GM19397 (cell line): Measurements from ENCODE around the gene PRDX1.
"Not testable (repeated sequence)": the region's sequence is repeated elsewhere in the genome, so short reads cannot be mapped to it uniquely, and the experiment has no call there.

Experiments
- ATAC-seq: cut with Tn5 transposase; IDR thresholded peaks from one replicate; pipeline ENCODE4 v1.9.1; 2021; ENCODE audit warnings: mild to moderate bottlenecking, moderate library complexity; ENCODE audit not compliant: unreplicated experiment

Gene PRDX1

DNA sequence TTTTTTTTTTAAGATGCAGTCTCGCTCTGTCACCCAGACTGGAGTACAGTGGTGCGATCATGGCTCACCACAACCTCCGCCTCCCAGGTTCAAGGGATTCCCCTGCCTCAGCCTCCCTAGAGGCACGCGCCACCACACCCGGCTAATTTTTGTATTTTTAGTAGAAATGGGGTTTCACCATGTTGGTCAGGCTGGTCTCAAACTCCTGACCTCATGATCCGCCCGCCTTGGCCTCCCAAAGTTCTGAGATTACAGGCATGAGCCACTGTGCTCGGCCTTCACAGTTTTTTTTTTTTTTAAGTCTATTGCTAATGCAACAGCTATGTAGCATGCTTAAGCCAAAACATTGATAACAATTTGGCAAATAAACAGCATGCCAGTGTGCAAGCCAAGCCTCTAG lies 54.3 kb downstream of the PRDX1 start:
- ATAC-seq: not testable (repeated sequence)

DNA sequence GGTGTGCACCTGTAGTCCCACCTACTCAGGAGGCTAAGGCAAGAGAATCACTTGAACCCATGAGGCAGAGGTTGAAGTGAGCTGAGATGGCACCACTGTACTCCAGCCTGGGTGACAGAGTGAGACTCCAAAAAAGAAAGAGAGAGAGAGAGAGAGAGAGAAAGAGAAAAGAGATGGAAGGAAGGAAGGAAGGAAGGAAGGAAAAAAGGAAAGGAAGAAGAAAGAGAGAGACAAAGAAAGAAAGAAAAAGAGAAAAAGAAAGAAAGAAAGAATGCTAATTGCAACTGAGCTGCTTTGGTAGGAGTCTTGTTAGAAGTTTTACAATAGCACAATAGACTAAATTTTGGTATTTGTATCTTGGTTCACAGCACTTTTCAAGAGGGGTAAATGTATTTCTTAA lies 56.4 kb downstream of the PRDX1 start:
- no peak for ATAC-seq
